SK-N-SH treated with all-trans-retinoic acid at 6 μM for 48 hours (cell line): ENCODE measurements around the gene GRM7.

Experiments used
- ATAC-seq: fragments of 200-7000 bp; cut with Tn5 transposase; 3 replicates; pipeline ENCODE4 v1.9.1; 2020; ENCODE audit warnings: mild to moderate bottlenecking, moderate library complexity
- BACH2 ChIP-seq: fragments of 250-450 bp; sonication (Bioruptor Pico); IDR thresholded peaks from 2 replicates; pipeline ENCODE4 v1.9.0; 2021; ENCODE audit warnings: mild to moderate bottlenecking, borderline replicate concordance
- CREB5 ChIP-seq: fragments of 250-450 bp; sonication (Bioruptor Pico); IDR thresholded peaks from 2 replicates; pipeline ENCODE4 v1.5.1; 2020; ENCODE audit warnings: low read depth, mild to moderate bottlenecking, moderate library complexity
- CSDC2 ChIP-seq: fragments of 250-450 bp; sonication (Bioruptor Pico); IDR thresholded peaks from 2 replicates; pipeline ENCODE4 v1.5.0; 2020; ENCODE audit warnings: mild to moderate bottlenecking, moderate library complexity
- CSRNP3 ChIP-seq: fragments of 250-450 bp; sonication (Bioruptor Pico); IDR thresholded peaks from 2 replicates; pipeline ENCODE4 v1.5.1; 2021; ENCODE audit warnings: mild to moderate bottlenecking, moderate library complexity
- ESRRG ChIP-seq: fragments of 250-450 bp; sonication (Bioruptor Pico); IDR thresholded peaks from 2 replicates; pipeline ENCODE4 v1.6.1; 2021; ENCODE audit warnings: mild to moderate bottlenecking
- GLIS3 ChIP-seq: fragments of 250-450 bp; sonication (Bioruptor Pico); IDR thresholded peaks from 2 replicates; pipeline ENCODE4 v1.5.0; 2020; ENCODE audit warnings: mild to moderate bottlenecking, moderate library complexity
- ISL1 ChIP-seq: fragments of 250-450 bp; sonication (Bioruptor Pico); IDR thresholded peaks from 2 replicates; pipeline ENCODE4 v2.1.2; 2022; ENCODE audit warnings: mild to moderate bottlenecking, moderate library complexity
- OSR1 ChIP-seq: fragments of 250-450 bp; sonication (Bioruptor Pico); IDR thresholded peaks from 2 replicates; pipeline ENCODE4 v1.8.0; 2022; ENCODE audit warnings: moderate library complexity, mild to moderate bottlenecking, inconsistent platforms
- PATZ1 ChIP-seq: fragments of 250-450 bp; sonication (Bioruptor Pico); IDR thresholded peaks from 2 replicates; pipeline ENCODE4 v1.8.0; 2020; ENCODE audit warnings: mild to moderate bottlenecking, moderate library complexity, borderline replicate concordance
- POU6F1 ChIP-seq: fragments of 250-450 bp; sonication (Bioruptor Pico); IDR thresholded peaks from 2 replicates; pipeline ENCODE4 v1.8.0; 2021; ENCODE audit warnings: low read depth, mild to moderate bottlenecking, moderate library complexity, borderline replicate concordance
- PPARA ChIP-seq: fragments of 250-450 bp; sonication (Bioruptor Pico); IDR thresholded peaks from 2 replicates; pipeline ENCODE4 v1.5.0; 2020; ENCODE audit warnings: mild to moderate bottlenecking, borderline replicate concordance
- RARB ChIP-seq: fragments of 250-450 bp; sonication (Bioruptor Pico); IDR thresholded peaks from 2 replicates; pipeline ENCODE4 v1.8.0; 2021; ENCODE audit warnings: mild to moderate bottlenecking, moderate library complexity
- SNAI2 ChIP-seq: fragments of 250-450 bp; sonication (Bioruptor Pico); IDR thresholded peaks from 2 replicates; pipeline ENCODE4 v1.5.0; 2020; ENCODE audit warnings: mild to moderate bottlenecking, moderate library complexity
- TCF4 ChIP-seq: fragments of 250-450 bp; sonication (Bioruptor Pico); IDR thresholded peaks from 2 replicates; pipeline ENCODE4 v1.8.0; 2021; ENCODE audit warnings: mild to moderate bottlenecking, moderate library complexity, borderline replicate concordance
- TOX ChIP-seq: fragments of 250-450 bp; sonication (Bioruptor Pico); IDR thresholded peaks from 2 replicates; pipeline ENCODE4 v1.8.0; 2021; ENCODE audit warnings: mild to moderate bottlenecking, moderate library complexity, borderline replicate concordance
- TSHZ2 ChIP-seq: fragments of 250-450 bp; sonication (Bioruptor Pico); IDR thresholded peaks from 2 replicates; pipeline ENCODE4 v1.5.0; 2020; ENCODE audit warnings: mild to moderate bottlenecking, moderate library complexity
- ZFP30 ChIP-seq: fragments of 450-650 bp; formaldehyde crosslinking; IDR thresholded peaks from 2 replicates; pipeline ENCODE4 v1.5.0; 2022; ENCODE audit warnings: mild to moderate bottlenecking, moderate library complexity
- ZNF565 ChIP-seq: fragments of 450-650 bp; formaldehyde crosslinking; conservative IDR thresholded peaks from 2 replicates; pipeline ENCODE4 v1.5.0; 2020; ENCODE audit warnings: low read depth, mild to moderate bottlenecking, moderate library complexity
- ZNF70 ChIP-seq: fragments of 450-650 bp; formaldehyde crosslinking; IDR thresholded peaks from 2 replicates; pipeline ENCODE4 v1.5.0; 2020; ENCODE audit warnings: mild to moderate bottlenecking, moderate library complexity

The GRM7 gene

GRCh38 chr3:7615043-7615442 lies 754.1 kb downstream of the GRM7 start:
- TF ChIP-seq GLIS3 (no peak), PATZ1 (no peak), TCF4 (no peak), POU6F1 (CRISPR knock-in tag) (no peak), TOX (no peak)
- TF ChIP-seq, all 23 proteins: peak for 0
- ATAC-seq: no peak

- ATAC-seq: no peak
- TF ChIP-seq GLIS3: no peak
- TF ChIP-seq CSRNP3 (CRISPR knock-in tag): no peak
- no peak for TF ChIP-seq SNAI2 (CRISPR knock-in tag)
- TF ChIP-seq ISL1 (CRISPR knock-in tag): no peak
- TF ChIP-seq OSR1: no peak
- no peak for TF ChIP-seq ESRRG (CRISPR knock-in tag)
- TF ChIP-seq CSDC2: no peak
- TF ChIP-seq PPARA: no peak
- no peak for TF ChIP-seq TSHZ2
- TF ChIP-seq TCF4: no peak
- no peak for TF ChIP-seq CREB5 (CRISPR knock-in tag)
- no peak for TF ChIP-seq ZNF565 (CRISPR knock-in tag)
- TF ChIP-seq BACH2 (CRISPR knock-in tag): no peak
- TF ChIP-seq POU6F1 (CRISPR knock-in tag): no peak
- TF ChIP-seq TOX: no peak
- TF ChIP-seq ZFP30: no peak
- TF ChIP-seq RARB (CRISPR knock-in tag): no peak
- no peak for TF ChIP-seq ZNF70 (CRISPR knock-in tag)
- TF ChIP-seq PATZ1: no peak
- TF ChIP-seq, all 23 proteins: peak for 0
Observed at GRCh38 chr3:7618606-7619005, 757.7 kb downstream of the GRM7 start.
